Measurements from ENCODE around the gene MSH5. TPM values are rescaled to one million over a fixed set of nuclear protein-coding genes. Genes with fewer than 3 reads are reported as not detected.
A peak's percentile ranks its signal among the peaks of the same experiment; 100 is the strongest.

Gene MSH5
- total and polyA plus RNA-seq, 2 of the 13 experiments (the other 11 are each of a cell fraction or from before 2014, with no cell fraction given): 10.2 to 38.7 TPM

- TF ChIP-seq TFE3 (CRISPR knock-in tag; IDR thresholded peaks at IDR 0.05) (no peak), SP4 (CRISPR knock-in tag; IDR thresholded peaks at IDR 0.05) (peak; percentile 90), ASH2L (IDR thresholded peaks at IDR 0.05; ENCODE audit: insufficient read length, low read depth, low read length) (peak; percentile 44), ZNF605 (CRISPR knock-in tag; IDR thresholded peaks at IDR 0.05) (no peak), ZBTB46 (CRISPR knock-in tag; IDR thresholded peaks at IDR 0.05; ENCODE audit: borderline replicate concordance) (peak; percentile 89), RBAK (CRISPR knock-in tag; IDR thresholded peaks at IDR 0.05) (no peak), ZNF383 (CRISPR knock-in tag; IDR thresholded peaks at IDR 0.05; ENCODE audit: borderline replicate concordance) (no peak), CEBPB (IDR thresholded peaks at IDR 0.05; ENCODE audit: borderline replicate concordance, low read depth, low read length) (no peak), ZNF660 (CRISPR knock-in tag; IDR thresholded peaks at IDR 0.05; ENCODE audit: borderline replicate concordance, low read depth) (no peak), ZBTB7A (CRISPR knock-in tag; IDR thresholded peaks at IDR 0.05) (no peak), ZNF720 (CRISPR knock-in tag; IDR thresholded peaks at IDR 0.05) (no peak), PHF8 (CRISPR knock-in tag; IDR thresholded peaks at IDR 0.05) (peak; percentile 59; the same call in 1 of the 2 replicates), ZNF841 (CRISPR knock-in tag; IDR thresholded peaks at IDR 0.05; ENCODE audit: borderline replicate concordance) (no peak), ZNF761 (CRISPR knock-in tag; conservative IDR thresholded peaks at IDR 0.05) (peak; percentile 96), HOXA9 (CRISPR knock-in tag; IDR thresholded peaks at IDR 0.05; ENCODE audit: borderline replicate concordance) (0 out of 2 replicates have a peak, but pooled peaks have one; percentile 7), NR2F1 (CRISPR knock-in tag; IDR thresholded peaks at IDR 0.05) (peak in 1 of 2 experiments; percentile 68; a peak in 1 of 4 replicates), ZNF484 (CRISPR knock-in tag; IDR thresholded peaks at IDR 0.05; ENCODE audit: borderline replicate concordance, low read depth) (no peak), CREM (IDR thresholded peaks at IDR 0.05) (no peak), CREM (CRISPR knock-in tag; IDR thresholded peaks at IDR 0.05) (no peak), REST (IDR thresholded peaks at IDR 0.05; ENCODE audit: borderline replicate concordance in 1 of 2, low read depth in 1 of 2, low read length in 2 of 2) (no peak), ZNF350 (CRISPR knock-in tag; IDR thresholded peaks at IDR 0.05; ENCODE audit: borderline replicate concordance, low read depth) (peak; percentile 69; the same call in 1 of the 2 replicates), FOXA1 (IDR thresholded peaks at IDR 0.05) (no peak), FOXA1 (CRISPR knock-in tag; IDR thresholded peaks at IDR 0.05) (peak; percentile 42; the same call in 1 of the 2 replicates), ZZZ3 (CRISPR knock-in tag; IDR thresholded peaks at IDR 0.05; ENCODE audit: borderline replicate concordance) (peak; percentile 71; the same call in 1 of the 2 replicates)
Measured at GRCh38 chr6:31795616-31796298, 56.0 kb downstream of the MSH5 start, which contains the start of gene VARS1 (continued).

All from HepG2 (cell line).